Adipocyte (in vitro differentiated cells): ENCODE data around the gene PTPN18.
A peak's percentile ranks its signal among the peaks of the same experiment; 100 is the strongest.

Experiments used
- DNase-seq: peaks from one replicate; pipeline ENCODE4 v3.0.0-alpha.2; 2015; ENCODE audit warnings: low read depth
- H3K27me3 ChIP-seq: replicated peaks from 2 replicates; pipeline ENCODE4 v1.7.0; 2013; ENCODE audit warnings: mild to moderate bottlenecking, low read length, moderate library complexity; ENCODE audit not compliant: control insufficient read depth, insufficient read depth
- H3K36me3 ChIP-seq: 2 replicates; pipeline ENCODE4 v1.7.0; 2013; ENCODE audit warnings: low read length, mild to moderate bottlenecking, moderate library complexity; ENCODE audit not compliant: control insufficient read depth, insufficient read depth, severe bottlenecking
- H3K4me1 ChIP-seq: 2 replicates; pipeline ENCODE4 v1.7.0; 2013; ENCODE audit warnings: mild to moderate bottlenecking, low read length, moderate library complexity; ENCODE audit not compliant: control insufficient read depth, insufficient read depth
- H3K4me3 ChIP-seq: 2 replicates; pipeline ENCODE4 v1.7.0; 2013; ENCODE audit warnings: mild to moderate bottlenecking, low read length, moderate library complexity
- H3K9ac ChIP-seq: 2 replicates; pipeline ENCODE4 v1.7.0; 2013; ENCODE audit warnings: mild to moderate bottlenecking, low read length, moderate library complexity
- H3K9me3 ChIP-seq: 2 replicates; pipeline ENCODE4 v1.7.0; 2013; ENCODE audit warnings: mild to moderate bottlenecking, low read length, moderate library complexity; ENCODE audit not compliant: control insufficient read depth

The PTPN18 gene

DNA sequence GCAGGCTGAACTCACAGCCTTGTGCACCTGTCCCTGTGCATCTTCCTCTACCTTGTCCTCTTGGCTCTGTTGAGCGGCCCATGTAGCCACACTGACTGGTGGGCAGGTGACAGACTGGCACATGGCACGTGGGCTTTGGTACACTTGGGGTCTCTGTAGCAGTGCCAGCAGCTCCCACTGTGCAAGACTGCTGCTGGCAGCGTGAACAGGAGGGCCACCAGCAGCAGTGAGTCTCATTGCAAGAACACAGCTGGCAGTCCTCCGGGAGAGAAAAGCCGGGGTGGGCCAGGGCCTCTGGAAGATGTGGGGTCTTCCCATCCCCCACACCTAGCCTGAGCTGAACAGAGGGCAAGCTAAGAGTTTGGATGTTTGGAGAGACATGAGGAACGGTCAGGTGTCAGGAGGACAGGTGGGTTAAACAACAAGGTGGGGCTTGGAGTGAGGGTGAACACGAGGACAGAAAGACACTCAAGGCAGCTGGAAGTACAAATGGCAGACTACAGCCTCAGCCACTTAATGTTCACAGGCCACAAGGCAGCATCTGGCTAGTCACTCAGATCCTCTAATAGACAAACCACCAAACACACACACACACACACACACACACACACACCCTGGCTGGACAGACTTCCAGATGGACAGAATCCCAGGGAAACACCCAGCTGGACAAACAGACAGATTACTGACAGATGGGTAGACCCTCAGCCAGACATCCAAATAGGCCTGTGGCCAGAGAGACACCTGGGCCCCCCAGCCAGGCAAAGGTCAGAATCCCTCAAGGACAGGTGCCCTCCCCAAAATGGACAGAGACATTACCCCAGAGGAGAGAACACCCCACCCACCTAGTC is 2.3 kb upstream of the PTPN18 start:
- H3K9me3 ChIP-seq: no peaks in the 10 kb centered on the region
- no peak overlapping the region for H3K9ac ChIP-seq
- H3K4me3 ChIP-seq: no peak overlapping the region
- H3K27me3 ChIP-seq: no peaks in the 10 kb centered on the region
- peaks cover under 1% of the 10 kb centered on the region for H3K36me3 ChIP-seq
- DNase-seq: no peak
- no peaks in the 10 kb centered on the region for H3K4me1 ChIP-seq

GRCh38 chr2:130354139-130354428 is 1.8 kb upstream of the PTPN18 start:
- H3K4me3 ChIP-seq: no peak overlapping the region
- no peaks in the 10 kb centered on the region for H3K4me1 ChIP-seq
- no peaks in the 10 kb centered on the region for H3K27me3 ChIP-seq
- DNase-seq: no peak
- H3K36me3 ChIP-seq: no peaks in the 10 kb centered on the region
- H3K9ac ChIP-seq: no peak overlapping the region
- H3K9me3 ChIP-seq: no peaks in the 10 kb centered on the region

DNA sequence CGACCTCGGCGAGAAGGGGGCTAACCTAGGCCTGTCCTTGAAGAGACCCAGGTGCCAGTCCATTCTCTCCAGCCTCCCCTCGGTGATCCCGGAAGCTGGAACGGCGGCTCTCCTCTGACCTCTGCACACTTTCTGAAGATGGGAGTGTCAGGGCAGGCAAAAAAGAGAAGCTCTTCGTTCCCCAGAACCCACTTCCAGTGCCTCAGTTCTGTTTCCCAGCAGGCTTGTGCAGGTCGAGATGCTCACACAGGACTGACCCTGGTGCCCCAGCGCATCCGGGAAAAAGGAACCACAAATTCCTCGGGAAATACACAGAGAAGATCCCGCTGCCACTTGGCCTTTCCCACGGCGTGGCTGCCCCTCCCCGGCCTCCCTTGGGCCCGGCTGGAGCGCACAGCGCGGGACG is 681 bp upstream of the PTPN18 start:
- Histone ChIP-seq H3K36me3 (no peaks in the 10 kb centered on the region), H3K4me3 (peak overlapping the region; percentile 85), H3K4me1 (no peaks in the 10 kb centered on the region), H3K27me3 (no peaks in the 10 kb centered on the region), H3K9me3 (no peaks in the 10 kb centered on the region), H3K9ac (peak overlapping the region; percentile 82)
- no peak for DNase-seq

DNA sequence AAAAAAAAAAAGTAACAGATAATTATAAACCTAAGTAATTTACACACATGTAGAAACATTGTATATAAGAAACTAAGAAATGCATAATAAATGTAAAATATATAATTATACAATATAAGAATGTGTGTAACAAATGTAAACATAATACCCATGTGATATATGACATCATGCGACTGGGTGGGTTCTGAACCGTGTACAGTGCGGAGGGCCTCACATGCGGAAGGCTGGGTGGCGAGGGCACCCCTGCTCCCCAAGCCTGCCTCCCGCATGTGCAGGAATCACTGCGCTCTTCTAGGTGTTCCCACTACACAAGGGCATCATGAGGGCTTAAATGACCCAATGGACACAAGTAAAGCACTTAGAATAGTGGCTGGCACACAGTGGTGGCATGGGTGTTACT is 2.0 kb downstream of the PTPN18 start:
- no peaks in the 10 kb centered on the region for H3K36me3 ChIP-seq
- no peak for DNase-seq
- H3K4me3 ChIP-seq: no peak overlapping the region
- H3K27me3 ChIP-seq: no peaks in the 10 kb centered on the region
- no peaks in the 10 kb centered on the region for H3K9me3 ChIP-seq
- H3K9ac ChIP-seq: no peak overlapping the region
- H3K4me1 ChIP-seq: no peaks in the 10 kb centered on the region

GRCh38 chr2:130358420-130359350 is 2.8 kb downstream of the PTPN18 start:
- Histone ChIP-seq H3K4me1 (no peaks in the 10 kb centered on the region), H3K27me3 (no peaks in the 10 kb centered on the region), H3K36me3 (no peaks in the 10 kb centered on the region), H3K9me3 (no peaks in the 10 kb centered on the region), H3K9ac (no peak overlapping the region), H3K4me3 (no peak overlapping the region)
- no peak for DNase-seq

GRCh38 chr2:130359466-130359865 is 3.6 kb downstream of the PTPN18 start:
- H3K4me3 ChIP-seq: no peak overlapping the region
- H3K9me3 ChIP-seq: no peaks in the 10 kb centered on the region

GRCh38 chr2:130363479-130363878 is 7.6 kb downstream of the PTPN18 start:
- DNase-seq: no peak
- Histone ChIP-seq H3K36me3 (no peaks in the 10 kb centered on the region), H3K9me3 (no peaks in the 10 kb centered on the region), H3K4me3 (no peak overlapping the region), H3K9ac (no peak overlapping the region), H3K4me1 (no peaks in the 10 kb centered on the region), H3K27me3 (no peaks in the 10 kb centered on the region)

More at GRCh38 chr2:130359466-130359865, 3.6 kb downstream of the PTPN18 start:
- no peak overlapping the region for H3K9ac ChIP-seq
- H3K36me3 ChIP-seq: no peaks in the 10 kb centered on the region
- H3K4me1 ChIP-seq: no peaks in the 10 kb centered on the region
- no peaks in the 10 kb centered on the region for H3K27me3 ChIP-seq
- DNase-seq: no peak

GRCh38 chr2:130365075-130365474 is 9.2 kb downstream of the PTPN18 start:
- Histone ChIP-seq H3K9me3 (no peaks in the 10 kb centered on the region), H3K27me3 (no peaks in the 10 kb centered on the region), H3K36me3 (no peaks in the 10 kb centered on the region), H3K4me1 (no peaks in the 10 kb centered on the region), H3K9ac (no peak overlapping the region), H3K4me3 (no peak overlapping the region)
- DNase-seq: no peak

- Histone ChIP-seq H3K36me3 (no peaks in the 10 kb centered on the region), H3K27me3 (no peaks in the 10 kb centered on the region), H3K9me3 (no peaks in the 10 kb centered on the region), H3K9ac (no peak overlapping the region), H3K4me1 (no peaks in the 10 kb centered on the region), H3K4me3 (no peak overlapping the region)
- no peak for DNase-seq
These were observed 10.1 kb downstream of the PTPN18 start for GRCh38 chr2:130365963-130366362.

GRCh38 chr2:130366720-130367119 is 10.9 kb downstream of the PTPN18 start:
- no peak overlapping the region for H3K4me3 ChIP-seq
- H3K27me3 ChIP-seq: no peaks in the 10 kb centered on the region
- DNase-seq: no peak
- H3K9ac ChIP-seq: no peak overlapping the region
- no peaks in the 10 kb centered on the region for H3K9me3 ChIP-seq
- H3K4me1 ChIP-seq: peaks cover 3% of the 10 kb centered on the region
- H3K36me3 ChIP-seq: no peaks in the 10 kb centered on the region

DNA sequence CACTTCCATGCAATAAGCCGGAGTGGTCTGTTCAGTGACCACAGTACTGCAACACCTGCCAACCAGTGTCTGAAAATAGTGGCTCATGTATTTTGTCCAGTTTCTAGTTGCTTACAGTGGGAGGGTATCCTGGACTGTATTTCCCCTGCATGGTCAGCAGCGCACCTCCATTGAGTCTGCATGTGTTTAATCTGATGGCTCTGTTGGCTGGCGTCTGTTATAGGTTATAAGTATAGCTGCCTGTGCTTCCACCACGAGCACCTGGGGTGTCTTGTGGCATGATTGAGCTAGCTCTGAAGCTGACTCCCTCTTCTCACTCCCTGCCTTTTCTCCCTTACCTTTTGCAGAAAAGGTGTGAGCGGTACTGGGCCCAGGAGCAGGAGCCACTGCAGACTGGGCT is 12.9 kb downstream of the PTPN18 start:
- Histone ChIP-seq H3K4me3 (no peak overlapping the region), H3K27me3 (no peaks in the 10 kb centered on the region), H3K4me1 (peaks cover 3% of the 10 kb centered on the region), H3K36me3 (no peaks in the 10 kb centered on the region), H3K9ac (no peak overlapping the region), H3K9me3 (no peaks in the 10 kb centered on the region)
- no peak for DNase-seq
